SKM-1 treated with dmso at 0.1 percent for 144 hours (cell line): ENCODE data around the gene USP13.

Source experiments
- DNase-seq: peaks from one replicate; lab custom pipeline; 2025; ENCODE audit not compliant: unreplicated experiment; lab: John Stamatoyannopoulos, UW

Gene USP13

GRCh38 chr3:179697736-179698332, 45.0 kb downstream of the USP13 start:
- DNase-seq: no peak

- DNase-seq: no peak
Observed at GRCh38 chr3:179700716-179701115, 47.9 kb downstream of the USP13 start.

- DNase-seq: no peak
Observed at GRCh38 chr3:179701176-179701827, 48.5 kb downstream of the USP13 start.

GRCh38 chr3:179702271-179702947, 49.6 kb downstream of the USP13 start:
- DNase-seq: no peak

GRCh38 chr3:179703816-179704215, 51.0 kb downstream of the USP13 start:
- DNase-seq: no peak

- DNase-seq: no peak
Observed at GRCh38 chr3:179706233-179706632, 53.4 kb downstream of the USP13 start.

- no peak for DNase-seq
Observed at GRCh38 chr3:179710079-179710478, 57.2 kb downstream of the USP13 start.

- DNase-seq: no peak
Observed at GRCh38 chr3:179713643-179714090, 60.8 kb downstream of the USP13 start.

GRCh38 chr3:179715582-179715981, 62.7 kb downstream of the USP13 start:
- DNase-seq: no peak

GRCh38 chr3:179716226-179716625, 63.4 kb downstream of the USP13 start:
- DNase-seq: no peak

- no peak for DNase-seq
Observed at GRCh38 chr3:179716811-179717210, 64.0 kb downstream of the USP13 start.

- DNase-seq: no peak
Observed at GRCh38 chr3:179717219-179717618, 64.4 kb downstream of the USP13 start.

GRCh38 chr3:179719048-179719734, 66.4 kb downstream of the USP13 start:
- DNase-seq: no peak

- no peak for DNase-seq
Observed at GRCh38 chr3:179720196-179720595, 67.4 kb downstream of the USP13 start.

- DNase-seq: no peak
Observed at GRCh38 chr3:179723617-179724016, 70.8 kb downstream of the USP13 start.

- DNase-seq: no peak
Observed at GRCh38 chr3:179726075-179726699, 73.3 kb downstream of the USP13 start.

- DNase-seq: no peak
Observed at GRCh38 chr3:179729086-179729485, 76.2 kb downstream of the USP13 start.

GRCh38 chr3:179729981-179730380, 77.1 kb downstream of the USP13 start:
- DNase-seq: no peak

- no peak for DNase-seq
Observed at GRCh38 chr3:179730506-179730905, 77.7 kb downstream of the USP13 start.

- DNase-seq: no peak
Observed at GRCh38 chr3:179731544-179731943, 78.7 kb downstream of the USP13 start.

GRCh38 chr3:179732661-179733348, 80.0 kb downstream of the USP13 start:
- no peak for DNase-seq
